Medulla oblongata (tissue), 1 donor: ENCODE measurements around the gene FBLN7.

Experiments used
- DNase-seq: peaks from one replicate; pipeline ENCODE4 v3.0.0-alpha.2; 2015; ENCODE audit errors: extremely low spot score

FBLN7 gene

DNA sequence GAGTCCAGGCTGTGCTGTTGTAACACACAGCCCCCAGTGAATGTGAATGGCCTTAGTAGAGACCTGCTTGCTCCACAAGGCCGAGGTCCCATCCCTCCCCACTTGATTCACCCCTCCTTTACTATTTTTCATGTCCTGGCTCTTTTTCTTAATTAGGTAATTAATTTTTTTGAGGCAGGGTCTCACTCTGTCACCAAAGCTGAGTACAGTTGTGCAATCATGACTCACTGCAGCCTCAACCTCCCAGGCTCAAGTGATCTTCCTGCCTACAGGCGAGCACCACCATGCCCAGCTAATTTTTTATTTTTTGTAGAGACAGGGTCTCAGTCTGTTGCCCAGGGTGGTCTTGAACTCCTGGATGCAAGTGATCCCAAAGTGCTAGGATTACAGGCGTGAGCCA lies 19.3 kb downstream of the FBLN7 start:
- no peak for DNase-seq

GRCh38 chr2:112159454-112159921 lies 21.3 kb downstream of the FBLN7 start:
- no peak for DNase-seq

DNA sequence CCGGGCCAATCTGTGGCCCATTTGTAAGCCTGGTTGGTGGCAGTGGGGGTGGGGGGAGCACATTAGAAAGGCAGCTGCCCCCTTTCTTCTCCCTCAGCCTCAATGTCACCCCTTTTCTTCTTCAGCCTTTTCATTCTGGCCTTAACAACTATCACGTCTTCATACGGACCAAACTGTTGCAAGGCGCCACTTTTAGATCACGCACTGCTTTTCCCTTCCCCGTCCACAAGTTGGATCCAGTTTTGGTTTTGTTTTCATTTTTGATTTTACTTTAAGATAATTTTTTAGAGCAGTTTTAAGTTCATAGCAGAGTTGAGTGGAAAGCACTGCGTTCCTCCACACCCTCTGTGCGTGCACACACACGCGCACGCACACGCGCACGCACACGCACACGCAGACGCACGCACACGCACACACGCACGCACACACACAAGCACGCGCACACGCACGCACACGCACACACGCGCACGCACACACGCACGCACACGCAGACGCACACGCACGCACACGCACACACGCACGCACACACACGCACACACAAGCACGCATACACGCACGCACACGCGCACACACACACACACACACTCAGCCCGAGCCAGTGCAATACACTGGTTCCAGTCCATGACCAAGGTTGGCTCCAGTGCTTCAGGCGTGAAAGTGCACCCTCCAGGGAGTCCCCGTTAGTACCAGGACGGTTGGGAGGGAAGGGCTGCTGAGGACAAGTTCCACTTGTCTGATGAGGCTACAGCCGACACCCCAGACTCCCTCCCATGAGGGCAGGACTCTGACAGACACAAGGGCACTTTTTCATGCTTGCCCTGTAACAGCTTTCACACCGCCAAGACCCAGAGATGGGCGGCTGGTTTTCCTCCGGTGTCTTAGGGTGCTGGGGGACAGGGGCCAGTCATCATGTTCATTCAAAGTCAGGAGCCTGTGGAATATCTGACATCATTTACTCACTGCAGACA lies 22.4 kb downstream of the FBLN7 start:
- no peak for DNase-seq

- DNase-seq: no peak
Observed at GRCh38 chr2:112161431-112162145, 23.4 kb downstream of the FBLN7 start.

- no peak for DNase-seq
Observed at GRCh38 chr2:112162341-112162740, 24.2 kb downstream of the FBLN7 start.

DNA sequence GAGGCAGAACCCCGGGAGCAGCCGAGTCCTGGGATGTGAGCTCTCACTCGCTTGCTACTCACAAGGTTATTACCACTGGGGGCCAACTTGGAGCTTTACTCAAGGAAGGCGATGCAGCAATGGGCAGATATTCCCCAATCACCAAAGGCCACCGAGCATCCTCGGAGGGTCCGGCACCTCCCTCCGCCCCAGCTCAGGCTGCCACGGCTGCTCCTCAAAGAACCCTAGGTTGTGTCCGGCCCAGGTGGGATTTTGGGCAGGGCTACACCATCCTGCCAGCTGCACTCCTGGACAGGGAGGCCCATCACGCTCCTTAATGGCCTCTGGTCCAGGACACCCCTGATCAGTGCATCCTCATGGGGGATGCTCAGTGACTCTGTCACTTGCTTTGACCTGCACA lies 24.8 kb downstream of the FBLN7 start:
- no peak for DNase-seq

GRCh38 chr2:112163541-112163981 lies 25.4 kb downstream of the FBLN7 start:
- no peak for DNase-seq

DNA sequence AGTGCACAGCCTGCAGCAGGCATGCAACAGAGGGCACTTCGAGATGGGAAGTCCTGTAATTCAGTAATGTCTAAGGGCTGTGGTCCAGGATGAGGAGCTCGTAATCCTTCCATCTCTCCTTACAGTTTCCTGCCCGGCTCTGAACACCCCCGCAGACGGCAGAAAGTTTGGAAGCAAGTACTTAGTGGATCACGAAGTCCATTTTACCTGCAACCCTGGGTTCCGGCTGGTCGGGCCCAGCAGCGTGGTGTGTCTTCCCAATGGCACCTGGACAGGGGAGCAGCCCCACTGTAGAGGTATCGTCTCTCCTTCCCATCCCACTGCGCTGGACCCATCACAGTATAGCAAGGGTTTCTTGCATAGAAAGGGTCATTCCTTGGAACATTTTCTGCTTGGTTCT lies 26.7 kb downstream of the FBLN7 start:
- DNase-seq: no peak

DNA sequence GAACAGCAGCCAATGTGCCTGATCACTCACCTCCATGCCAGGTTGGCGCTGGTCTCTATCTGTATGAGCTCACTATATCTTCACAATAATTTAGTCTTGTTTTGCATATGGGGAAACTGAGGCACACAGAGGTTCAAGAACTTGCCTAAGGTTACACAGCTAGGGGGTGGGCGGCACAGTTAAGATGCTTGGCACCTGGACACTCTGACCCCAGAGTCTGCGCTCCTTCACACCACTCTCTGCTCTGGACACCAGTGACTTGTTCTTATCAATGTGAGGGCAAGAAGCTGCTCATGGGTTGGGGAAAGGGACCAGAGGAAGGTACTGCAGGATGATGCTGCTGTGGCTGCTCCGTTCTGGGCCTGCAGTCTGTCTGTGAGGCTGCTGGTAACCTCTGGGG lies 27.1 kb downstream of the FBLN7 start:
- no peak for DNase-seq

DNA sequence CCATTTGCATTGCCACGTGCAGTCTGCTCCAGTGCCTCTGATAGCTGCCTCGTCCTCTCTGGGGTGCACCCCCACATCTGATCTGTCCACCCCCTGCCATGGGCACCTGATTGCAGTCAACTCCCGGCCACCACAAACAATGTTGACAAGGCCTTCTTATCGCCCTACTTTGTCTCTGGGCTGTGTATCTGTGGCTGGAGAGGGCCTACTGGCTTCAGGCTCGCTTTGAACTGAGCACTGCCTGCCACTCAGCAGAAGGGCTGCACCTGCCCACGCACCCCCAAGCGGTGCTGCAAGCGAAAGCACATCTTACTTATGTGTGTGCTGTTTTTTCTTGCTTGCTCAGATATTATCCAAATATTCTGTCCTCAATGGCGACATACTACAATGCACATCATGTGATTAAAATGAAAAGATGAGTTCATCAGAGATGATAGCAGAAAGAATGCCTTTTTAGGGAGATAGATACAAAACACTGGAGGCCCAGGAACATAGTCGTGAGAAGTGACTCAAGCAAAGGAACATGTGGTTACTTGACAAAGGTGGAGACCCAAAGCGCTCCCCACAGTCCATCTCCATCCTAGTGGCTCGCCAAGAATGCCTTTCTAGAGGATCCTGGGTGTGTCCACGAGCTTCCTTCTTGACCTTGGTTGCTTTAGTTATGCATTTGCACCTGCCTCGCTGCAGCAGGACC lies 28.8 kb downstream of the FBLN7 start:
- DNase-seq: no peak

DNA sequence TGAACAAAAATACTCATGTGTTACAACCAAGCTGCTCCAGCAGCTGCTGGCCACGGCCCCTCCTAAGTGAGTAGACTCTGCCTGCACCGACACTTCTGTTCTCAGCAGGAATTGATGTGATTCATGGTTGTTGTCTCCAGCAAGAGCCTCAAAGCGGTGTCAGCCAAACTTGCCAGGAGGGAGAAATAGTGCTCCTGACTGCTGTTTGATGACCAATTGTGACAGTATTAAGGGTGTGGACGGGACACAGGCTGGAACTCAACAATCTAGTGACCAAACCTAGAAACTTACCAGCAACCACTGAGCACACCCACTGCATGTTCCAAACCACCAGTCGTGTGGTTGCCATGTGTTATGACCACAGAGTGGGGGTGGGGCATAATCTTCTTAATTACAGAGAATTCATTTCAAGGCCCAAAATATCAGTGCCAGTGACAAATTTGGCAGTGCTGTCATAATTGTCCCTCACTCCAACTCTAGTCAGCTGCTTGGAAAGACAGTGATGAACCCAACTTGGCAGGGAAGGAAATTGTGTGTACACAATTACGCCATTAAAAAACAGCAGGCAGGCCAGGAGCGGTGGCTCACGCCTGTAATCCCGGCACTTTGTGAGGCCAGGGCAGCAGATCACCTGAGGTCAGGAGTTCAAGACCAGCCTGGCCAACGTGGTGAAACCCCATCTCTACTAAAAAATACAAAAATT lies 30.4 kb downstream of the FBLN7 start:
- DNase-seq: no peak

GRCh38 chr2:112170495-112170894 lies 32.3 kb downstream of the FBLN7 start:
- no peak for DNase-seq

DNA sequence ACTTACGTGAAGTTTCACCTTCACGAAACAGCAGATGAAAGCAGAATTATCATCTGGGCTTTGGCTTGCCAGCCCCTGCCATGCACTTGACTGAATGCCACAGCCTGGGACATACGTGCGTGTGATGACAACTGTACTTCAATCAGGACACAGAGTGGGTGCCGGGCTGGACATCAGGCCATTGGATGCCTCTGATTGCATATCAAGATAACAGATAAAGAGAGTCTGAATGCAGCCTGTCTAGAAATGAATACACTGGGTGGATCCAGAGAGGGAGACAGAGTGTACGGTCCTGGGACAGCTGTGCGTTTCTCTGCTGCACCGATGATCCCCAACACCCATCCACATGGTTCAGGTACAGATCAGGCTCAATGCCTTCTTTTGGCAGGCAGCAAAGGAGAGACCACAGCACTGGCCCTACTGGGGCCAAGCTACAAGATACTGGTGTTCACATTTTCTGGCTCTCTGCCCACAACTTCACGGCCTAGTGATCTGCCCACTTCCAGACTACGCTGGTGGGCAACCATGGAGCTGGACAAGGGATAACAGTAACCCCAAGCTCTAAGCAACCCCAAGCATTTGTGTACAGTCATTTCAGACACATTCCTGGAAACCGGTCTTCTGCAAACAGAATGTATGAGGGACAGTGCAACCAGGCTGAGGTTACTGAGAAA lies 35.6 kb downstream of the FBLN7 start:
- no peak for DNase-seq

- no peak for DNase-seq
Observed at GRCh38 chr2:112174383-112174782, 36.2 kb downstream of the FBLN7 start.

DNA sequence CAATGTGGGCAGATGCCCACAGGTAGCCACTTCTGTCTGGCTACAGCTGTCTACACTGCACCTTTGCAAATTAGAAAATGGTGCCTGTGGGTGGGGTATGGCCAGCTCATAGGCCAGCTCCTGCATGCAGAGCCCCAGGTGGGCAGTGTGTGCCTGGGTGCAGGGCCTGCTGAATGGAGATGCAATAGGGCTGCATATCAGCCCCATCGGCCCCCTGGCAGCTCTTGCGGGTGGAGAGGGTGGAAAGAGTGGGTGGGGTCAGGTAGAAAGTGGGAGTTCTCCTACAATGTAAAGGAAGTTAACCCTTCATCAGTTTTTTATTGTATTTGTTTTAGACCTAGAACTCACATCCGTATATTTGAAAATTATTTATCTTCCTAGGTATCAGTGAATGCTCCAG lies 37.1 kb downstream of the FBLN7 start:
- no peak for DNase-seq

GRCh38 chr2:112175958-112176573 lies 37.9 kb downstream of the FBLN7 start:
- DNase-seq: no peak

- no peak for DNase-seq
Observed at GRCh38 chr2:112181571-112182290, 43.5 kb downstream of the FBLN7 start.

DNA sequence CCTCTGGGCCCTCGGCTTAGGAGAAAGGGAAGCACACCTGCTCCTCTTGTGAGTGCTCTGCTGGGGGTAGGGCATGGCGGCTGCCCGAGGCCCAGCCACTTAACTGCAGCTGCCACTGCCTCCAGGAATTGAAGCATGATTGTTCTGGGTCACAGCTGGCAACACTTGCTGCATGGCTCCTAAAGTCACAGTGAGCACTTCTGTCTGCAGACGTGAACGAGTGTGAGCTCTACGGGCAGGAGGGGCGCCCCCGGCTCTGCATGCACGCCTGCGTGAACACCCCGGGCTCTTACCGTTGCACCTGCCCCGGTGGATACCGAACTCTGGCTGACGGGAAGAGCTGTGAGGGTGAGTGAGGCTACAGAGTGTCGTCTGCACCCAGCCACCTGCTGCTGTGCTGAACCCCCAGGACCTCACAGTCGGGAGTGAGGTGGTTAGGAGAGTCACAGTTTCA lies 44.4 kb downstream of the FBLN7 start:
- DNase-seq: no peak

DNA sequence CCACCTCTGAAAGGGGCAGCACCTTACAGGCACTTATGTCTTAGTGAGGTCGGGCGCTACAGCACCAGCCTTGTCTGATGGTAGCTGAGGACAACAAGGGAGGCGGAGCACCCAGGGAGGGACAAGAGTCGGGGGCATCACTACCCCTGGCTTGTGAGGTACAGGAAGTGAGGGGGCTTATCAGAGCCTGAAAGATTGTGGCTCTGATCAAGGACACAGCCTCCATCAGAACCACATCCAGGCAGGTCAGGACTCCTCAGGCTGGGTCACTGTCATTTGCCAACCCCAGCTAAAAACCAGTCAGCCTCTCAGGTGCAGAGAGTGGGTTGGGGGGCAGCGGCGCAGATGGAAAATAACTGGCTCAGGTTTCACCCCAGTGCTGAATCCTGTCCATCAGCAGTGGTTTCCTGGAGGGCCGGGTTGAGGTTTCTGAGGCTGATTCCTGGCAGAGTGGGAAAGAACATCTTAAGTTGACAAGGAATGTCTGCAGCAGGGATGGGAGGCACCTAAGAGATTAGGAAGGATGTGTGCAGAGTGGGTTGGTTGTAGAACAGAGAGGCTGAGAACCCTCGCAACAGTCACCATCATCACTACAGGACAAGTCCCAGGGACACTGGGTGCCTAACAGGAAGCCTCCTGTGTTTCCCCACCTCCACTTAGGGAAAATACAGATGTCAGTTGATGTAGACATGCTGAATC lies 45.3 kb downstream of the FBLN7 start:
- DNase-seq: no peak
